ENCODE results near the gene ACP7.
"Not testable (repeated sequence)": the region's sequence is repeated elsewhere in the genome, so short reads cannot be mapped to it uniquely, and the experiment has no call there.

ACP7 gene

DNA sequence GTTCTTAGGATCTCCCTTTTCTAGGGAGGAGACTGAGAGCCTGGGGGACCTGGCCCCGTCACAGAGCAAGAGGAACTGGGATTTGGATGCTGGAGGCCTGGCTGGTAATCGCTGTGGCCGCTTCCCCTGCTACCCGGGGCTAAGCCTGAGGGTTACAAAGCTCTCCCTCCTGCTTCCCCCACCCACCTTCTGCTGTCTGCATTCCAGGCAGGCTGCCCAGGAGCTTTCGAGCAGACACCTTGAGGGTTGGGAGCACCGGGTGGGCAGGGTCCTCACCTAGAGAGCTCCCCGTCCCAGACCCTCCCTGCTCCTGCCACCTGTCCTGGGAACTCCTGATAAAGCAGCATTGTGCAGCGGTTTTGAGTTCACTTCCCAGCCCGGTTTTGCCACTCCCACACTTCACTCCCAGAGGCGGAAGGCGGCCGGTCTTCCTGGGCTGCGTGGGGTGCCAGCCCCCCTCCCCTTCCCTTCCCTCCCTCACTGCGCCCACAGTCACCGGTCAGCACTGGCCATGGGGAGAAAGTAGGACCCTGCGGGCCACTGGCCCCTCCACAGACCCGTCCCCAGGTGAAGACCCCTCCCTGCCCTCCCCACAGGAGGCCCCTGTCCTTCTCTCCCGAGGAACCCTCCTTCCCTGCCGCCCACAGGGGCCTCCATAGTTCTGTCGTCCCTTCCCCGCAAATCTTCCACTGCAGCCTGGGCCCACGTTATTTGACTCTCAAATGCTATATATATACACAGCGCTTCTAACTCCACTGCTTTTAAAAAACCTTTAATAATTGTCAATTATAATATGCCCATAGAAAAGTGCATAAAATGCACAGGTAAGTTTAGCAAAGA, 49.5 kb downstream of the ACP7 start:
- DNase-seq = no peak

DNA sequence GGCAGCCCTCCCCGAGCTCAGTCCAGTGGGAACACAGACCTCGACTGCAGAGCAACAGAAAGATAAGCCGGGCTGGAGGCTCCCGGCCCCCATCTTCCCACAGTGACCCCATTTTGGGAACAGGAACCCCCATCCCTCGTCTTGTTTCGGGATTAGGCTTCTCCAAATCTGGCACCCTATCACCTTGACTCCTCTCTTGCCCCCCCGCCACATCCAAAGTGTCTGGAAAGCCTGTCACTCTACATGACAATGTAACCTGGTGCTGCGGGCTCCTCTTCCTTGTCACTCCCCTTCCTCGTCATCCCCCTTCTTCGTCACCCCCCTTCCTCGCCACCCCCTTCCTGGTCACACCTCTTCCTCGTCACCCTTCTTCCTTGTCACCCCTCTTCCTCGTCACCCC, 51.5 kb downstream of the ACP7 start:
- DNase-seq = no peak

DNA sequence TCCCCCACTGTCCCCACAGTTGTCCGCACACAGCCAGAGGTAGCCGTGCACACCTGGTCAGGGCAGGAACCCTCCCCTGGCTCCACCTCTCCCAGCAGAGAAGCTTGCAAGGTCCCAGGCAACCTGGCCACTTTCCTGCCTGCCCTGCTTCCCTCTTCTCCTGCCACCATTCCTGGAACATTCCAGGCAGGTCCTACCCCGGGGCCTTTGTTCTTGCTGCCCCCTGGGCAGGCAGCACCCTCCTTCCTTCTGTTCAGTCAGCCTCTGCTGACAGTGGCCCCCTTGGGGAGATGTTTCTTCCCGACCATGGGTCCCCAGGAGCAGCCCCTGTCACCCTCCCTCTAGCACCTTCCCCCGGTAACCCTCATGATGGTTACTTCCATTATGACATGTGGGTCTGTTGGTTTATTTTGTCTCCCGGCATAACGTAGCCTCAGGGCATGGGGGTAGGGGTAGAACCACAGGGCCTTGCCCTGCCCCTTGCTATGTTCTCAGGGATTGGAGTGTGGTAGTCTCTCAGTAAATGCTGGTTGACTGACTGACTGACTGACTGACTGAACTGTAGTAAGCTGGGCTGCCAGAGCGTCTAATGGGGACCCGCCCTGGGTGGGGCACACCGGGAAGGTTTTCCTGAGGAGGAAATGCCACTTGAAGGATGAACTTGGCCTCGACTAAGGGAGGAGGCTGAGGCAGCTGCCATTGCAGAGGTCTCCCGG, 52.2 kb downstream of the ACP7 start:
- DNase-seq = no peak

DNA sequence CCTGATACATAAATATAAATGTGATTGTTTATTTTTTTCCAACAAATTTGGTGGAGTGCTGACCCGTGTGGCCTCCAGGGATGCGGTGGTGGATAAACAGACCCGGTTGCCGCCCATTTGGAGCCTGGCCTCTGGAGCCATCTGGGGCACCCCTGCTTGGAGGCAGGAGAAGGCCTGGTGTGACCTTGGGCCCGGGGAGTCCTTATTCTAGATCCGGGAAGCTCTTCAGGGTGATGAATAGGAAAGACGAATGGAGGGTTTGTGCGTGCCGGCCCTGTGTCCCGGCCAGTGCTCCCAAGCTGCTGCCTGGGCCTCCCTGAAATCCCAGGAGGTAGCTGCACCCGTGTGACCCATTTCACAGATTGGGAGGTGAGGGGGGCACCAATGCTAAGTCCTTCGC, 53.0 kb downstream of the ACP7 start:
- DNase-seq = no peak

DNA sequence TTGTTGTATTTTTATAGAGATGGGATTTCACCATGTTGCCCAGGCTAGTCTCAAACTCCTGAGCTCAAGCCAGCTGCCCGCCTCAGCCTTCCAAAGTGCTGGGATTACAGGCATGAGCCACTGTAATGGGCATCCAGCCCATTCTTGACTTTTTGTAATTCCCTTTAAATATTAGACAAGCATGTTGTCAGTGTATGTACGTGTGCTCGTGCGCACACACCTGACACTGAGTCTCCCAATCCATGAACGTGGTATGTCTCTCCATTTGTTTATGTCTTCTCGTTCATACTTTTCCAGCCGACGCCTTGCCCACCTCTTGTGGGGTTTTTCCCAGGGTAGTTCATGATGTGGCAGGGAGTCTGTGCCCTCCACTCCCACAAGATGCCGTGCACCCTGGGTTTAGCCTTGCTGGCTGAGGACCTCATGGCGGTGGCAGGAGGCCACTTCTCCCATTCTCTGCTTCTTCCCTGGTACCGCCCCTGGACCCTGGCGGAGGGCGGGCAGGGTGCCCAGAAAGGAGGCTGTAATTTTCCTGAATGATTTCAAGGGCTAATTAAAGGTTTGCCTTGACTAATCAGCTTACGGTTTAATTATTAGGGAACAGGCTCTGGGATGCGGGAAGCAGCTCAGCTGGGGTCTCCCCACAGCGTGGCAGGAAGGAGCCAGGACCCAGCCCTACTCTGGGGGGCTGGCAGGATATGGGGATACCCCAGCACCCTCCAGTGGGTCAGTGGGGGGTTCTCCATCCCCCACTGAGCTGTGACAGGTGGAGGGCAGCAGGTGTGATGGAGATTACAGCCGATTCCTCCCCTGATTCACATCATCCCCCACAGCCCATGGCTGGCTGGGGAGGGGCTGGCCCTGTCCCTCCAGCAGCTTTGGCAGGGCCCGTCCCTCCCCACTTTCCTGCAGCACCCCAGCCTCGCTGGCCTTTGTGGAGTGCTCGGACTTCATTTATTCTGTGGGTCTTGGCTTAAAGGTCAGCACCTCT, 54.3 kb downstream of the ACP7 start:
- no peak for DNase-seq

DNA sequence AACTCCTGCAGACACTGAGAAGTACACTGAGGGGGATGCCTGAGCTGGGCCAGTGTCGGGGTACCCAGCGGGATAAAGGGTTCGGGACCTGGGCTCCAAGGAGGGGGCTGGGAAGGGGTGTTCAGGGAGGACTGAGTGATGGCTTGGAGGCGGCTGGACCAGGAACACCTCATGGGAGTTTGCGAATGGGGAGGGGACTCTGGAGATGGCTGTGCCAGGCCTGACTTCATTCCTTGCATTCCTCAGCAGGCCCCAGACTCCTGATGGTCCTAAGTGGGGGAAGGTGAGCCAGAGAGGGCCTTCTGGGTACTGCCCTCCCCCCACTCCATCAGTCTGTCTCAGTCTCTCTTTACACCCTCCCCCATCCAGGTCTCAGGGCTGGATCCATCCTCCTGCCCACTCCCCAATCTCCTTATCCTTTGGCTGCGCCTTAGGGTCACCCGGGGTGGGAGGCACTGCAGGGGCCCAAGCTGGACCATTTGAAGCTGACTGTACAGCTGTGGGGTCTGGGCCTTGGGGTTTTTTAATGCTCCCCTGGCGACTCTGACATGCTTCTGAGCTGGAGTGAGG, 55.2 kb downstream of the ACP7 start:
- DNase-seq = no peak

DNA sequence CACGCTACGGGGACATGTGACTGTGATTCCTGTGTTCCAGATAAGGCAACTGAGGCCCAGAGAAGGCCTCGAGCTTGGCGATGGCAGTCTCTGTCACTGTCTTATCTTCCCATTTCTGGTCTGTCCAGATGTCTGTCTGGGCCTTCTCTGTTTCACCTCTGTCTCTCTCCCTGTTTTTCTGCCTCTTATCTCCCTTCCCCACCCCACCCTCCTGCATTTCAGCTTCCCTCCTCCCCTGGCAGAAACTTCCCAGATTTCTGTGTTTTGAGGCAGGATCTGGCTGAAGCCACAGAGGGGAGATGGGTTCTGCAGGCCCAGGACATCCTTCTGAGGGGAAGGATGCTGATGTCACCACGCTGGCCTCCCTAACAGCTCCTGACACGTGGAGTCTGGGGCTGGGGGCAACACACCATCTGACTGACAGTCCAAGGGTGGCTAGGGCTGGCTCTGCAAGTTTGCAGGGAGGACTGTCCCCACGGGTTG, 55.8 kb downstream of the ACP7 start:
- no peak for DNase-seq

DNA sequence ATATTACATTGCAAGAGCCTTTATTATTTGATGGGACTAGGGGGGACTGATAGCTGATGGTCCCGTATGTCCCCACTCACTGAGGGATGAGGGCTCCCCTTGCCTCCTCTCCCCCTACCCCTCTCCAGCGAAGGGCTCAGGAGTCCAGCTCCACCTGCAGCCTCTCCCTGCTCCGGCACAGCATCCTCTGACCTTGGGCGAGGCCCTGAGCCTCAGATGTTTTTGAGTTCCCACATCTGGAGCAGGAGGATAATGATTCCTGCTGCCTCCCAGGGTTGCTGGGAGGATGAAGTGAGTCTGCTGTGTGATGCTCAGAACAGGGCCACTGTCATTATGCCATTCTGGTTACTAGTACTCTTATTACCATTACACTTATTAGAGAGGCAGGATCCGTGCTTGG, 56.4 kb downstream of the ACP7 start:
- DNase-seq = no peak

DNA sequence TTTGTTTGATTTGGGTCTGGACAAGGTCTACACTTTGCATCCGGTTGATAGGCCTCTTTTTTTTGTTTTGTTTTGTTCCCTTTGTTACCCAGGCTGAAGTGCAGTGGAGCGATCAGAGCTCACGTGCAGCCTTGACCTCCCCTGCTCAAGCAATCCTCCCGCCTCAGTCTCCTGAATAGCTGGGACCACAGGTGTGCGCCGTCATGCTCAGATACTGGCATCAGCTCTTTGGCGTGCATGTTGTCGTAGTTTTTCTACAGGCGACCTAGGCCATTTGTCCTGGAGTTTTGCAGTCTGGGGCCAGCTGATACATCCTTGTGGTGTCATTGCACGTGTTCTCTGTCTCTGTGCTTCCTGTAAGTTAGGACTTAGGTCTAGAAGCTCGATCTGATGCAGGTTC, 57.8 kb downstream of the ACP7 start:
- DNase-seq = no peak

DNA sequence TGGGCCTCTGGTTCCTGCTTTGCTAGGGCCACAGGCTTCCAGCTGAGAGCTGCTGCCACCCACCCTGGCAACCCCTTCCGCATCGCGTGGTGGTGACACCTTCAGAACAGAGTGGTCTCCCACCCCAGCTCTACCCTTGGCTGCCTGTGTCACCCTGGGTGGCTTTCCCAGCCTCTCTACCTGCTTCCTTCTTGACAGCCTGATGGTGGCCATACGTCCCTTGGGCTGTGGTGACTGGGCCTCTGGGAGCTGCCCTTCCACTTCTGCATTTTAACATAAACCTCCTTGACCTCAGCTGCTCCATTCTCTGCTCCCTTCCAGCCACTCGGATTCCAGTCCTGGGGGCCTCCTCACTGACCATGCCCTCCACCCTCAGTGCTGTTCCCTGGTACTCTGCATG, 58.5 kb downstream of the ACP7 start:
- DNase-seq = no peak

DNA sequence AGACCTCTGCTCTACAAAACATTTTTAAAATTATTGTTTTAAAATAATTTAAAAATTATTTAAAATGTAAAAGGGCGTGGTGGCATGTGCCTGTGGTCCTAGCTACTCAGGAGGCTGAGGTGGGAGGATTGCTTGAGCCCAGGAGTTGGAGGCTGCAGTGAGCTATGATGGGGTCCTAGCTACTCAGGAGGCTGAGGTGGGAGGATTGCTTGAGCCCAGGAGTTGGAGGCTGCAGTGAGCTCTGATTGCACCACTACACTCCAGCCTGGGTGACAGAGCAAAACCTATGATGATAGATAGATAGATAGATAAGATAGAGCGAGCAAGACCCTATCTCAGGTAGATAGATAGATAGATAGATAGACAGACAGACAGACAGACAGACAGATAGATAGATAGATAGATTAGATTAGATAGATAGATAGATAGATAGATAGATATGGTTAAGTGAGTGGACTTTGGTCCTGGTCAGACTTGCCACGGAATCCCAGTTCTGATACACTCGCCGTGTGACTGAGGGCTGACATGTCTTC, 59.7 kb downstream of the ACP7 start:
- not testable (repeated sequence) for DNase-seq

DNA sequence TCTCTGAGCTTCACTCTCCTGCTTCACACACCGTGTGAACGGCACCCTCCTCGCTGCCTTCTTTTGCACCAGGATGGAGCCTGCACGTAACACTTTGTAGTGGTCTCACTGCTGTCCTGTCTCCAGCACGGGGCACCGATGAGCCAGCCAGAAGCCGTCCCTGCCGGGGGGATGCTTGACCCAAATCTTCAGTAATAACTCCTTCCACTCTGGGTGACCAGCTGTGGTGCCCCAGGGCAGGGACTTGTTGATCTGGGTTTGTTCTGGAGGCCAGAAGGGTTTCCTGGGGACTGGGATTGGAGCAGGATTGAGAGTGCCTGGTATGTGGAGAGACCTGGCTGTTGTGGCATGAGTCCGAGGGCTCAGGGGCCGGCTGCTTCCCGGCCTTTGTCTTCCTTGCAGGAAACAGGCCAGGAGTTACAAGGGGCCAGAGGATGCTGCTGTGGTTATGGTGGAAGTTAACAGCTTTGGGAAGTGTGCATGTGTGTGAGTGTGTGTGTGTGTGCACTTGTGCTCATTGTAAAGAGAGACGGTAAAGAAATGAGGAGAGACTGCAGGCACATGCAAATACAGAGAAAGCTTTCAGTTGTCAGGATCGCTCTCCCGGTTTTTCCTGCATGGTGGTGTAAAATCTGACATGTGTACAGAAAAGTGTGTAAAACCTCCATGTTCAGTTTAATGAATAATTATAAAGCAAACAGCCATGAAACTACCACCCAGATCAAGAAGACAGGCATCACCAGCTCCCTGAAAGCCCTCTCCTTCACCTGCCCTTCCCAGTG, 60.3 kb downstream of the ACP7 start:
- DNase-seq = no peak

DNA sequence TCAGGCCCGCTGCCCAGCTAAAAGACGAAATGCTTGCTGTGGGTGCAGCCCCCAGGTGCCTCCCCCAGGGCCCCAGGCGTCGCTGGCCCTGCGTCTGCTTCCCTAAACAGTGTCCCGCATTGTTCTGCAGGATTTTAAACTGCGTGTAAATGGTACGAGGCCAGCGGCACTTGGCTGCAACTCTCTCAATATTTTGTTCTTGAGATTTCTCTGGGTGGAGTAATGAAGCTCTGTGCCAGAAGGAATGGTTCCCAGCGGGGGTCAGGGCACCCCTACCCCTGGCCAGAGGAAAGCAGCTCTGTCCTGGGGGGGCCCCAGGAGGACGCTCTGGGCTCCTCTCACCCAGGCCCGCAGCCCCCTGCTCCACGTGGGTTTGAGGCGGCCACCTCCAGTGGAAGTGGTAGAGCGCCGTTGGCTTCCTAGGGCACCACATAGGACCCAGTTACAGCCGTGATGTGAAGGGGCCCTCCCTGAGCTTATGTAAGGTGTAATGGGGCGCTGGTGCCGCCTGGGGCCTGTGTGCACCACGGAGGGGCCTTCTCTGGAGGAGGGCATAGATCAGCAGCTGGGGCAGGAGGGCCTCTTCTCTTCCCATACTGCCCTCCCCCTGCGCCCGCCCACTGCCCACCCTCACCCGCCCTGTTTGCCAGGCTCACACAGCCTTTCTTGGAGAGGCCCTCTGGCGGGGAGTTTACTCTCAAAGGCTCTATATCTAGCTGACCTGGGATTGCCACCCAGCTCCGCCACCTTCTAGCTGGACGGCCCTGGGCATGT, 61.2 kb downstream of the ACP7 start:
- no peak for DNase-seq

DNA sequence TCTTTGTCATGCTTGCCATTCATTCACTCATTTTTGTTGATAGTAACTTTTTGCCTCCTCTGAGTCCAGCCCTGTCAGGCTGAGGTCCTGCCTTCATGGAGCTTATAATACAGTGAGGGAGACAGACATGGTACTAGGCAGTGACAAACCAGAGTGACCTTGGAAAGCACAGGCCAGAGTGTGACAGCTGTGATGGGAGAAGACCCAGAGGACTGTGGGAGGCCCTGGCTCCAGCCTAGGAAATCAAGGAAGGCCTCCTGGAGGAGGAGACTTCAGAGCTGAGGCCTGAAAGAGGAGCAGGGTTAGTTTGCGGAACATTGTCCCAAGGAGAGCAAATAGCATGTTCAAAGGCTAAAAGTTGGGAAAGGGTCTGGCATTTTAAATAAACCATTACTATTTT, 61.9 kb downstream of the ACP7 start:
- no peak for DNase-seq

DNA sequence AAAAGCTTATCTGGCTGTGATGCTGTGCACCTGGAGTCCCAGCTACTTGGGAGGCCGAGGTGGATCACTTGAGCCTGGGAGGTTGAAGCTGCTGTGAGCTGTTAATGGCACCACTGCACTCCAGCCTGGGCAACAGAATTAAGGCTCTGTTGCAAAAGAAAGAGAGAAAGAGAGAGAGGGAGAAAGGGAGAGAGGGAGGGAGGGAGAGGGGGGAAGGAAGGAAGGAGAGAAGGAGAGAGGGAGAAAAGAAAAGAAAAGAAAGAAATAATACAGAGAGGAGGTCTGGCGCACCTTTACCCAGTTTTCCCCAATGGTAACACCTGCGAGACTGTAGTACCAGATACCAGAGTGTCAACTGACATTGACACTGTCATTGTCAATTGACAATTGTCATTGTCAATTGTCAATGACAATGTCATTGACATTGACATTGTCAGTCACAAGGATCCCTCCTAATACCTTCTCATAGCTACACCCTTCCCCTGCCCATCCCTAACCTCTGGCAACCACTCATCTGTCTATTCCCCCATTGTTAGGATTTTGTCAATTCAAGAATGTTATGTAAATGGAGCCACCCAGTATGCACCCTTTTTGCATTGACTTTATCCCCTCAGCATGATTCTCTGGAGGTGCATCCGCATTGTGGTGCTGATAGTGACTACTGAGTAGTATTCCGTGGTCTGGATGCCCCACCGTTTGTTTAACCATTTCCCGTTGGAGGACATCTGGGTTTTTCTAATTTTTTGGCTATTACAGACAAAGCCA, 62.7 kb downstream of the ACP7 start:
- no peak for DNase-seq

DNA sequence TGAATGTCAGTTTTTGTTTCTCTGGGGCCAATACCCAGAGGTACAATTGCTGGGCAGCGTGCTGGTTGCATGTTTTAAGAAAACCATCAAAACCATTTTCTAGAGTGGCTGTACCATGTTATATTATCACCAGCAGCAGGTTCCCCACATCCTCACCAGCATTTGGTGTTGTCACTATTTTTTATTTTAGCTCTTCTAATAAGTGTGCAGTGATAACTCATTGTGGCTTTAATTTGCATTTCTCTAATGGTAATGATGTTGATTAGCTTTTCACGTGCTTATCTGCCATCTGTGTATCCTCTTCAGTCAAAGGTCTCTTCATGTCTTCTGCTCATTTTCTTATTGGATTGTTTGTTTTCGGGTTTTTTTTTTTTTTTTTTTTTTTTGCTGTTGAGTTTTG, 63.3 kb downstream of the ACP7 start:
- DNase-seq = no peak

DNA sequence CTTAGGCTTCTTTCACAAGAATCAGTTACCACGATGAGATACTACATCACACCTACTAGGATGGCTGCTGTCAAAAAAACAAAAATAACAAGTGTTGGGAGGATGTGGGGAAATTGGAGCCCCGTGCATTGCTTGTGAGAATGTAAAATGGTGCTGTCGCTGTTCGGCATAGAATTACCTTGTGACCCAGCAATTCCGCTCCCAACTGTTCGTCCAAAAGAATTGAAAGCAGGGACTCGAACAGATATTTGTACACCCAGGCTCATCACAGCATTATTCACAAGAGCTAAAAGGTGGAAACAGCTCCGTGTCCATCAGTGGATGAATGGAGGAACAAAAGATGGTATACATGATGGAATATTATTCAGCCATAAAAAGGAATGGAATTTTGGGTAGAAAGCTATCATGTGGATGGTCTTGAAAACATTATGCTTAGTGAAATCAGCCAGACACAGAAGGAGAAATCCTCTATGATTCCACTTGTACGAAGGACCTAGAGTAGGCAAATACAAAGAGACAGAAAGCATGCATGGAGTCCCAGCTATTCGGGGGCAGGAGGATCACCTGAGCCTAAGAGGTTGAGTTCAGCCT, 64.9 kb downstream of the ACP7 start:
- DNase-seq = no peak

DNA sequence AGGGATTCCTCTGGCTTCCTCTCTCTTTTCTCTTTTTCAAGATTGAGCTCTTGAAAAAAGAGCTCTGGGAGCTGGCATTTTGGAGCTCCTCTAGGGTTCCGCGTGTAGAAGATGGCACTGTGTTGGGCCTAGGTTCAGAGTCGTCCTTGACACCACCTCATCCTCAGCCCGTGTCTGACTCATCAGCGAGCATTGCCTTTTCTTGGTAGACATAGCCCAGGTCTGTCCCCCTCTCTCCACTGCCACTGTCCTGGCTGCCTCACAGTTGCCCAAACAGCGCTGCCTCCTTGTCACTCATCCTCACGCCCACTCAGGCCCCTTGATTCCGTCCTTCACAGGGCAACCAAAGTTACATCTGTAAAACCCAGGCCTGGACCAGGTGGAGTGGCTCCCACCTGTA, 66.1 kb downstream of the ACP7 start:
- no peak for DNase-seq

DNA sequence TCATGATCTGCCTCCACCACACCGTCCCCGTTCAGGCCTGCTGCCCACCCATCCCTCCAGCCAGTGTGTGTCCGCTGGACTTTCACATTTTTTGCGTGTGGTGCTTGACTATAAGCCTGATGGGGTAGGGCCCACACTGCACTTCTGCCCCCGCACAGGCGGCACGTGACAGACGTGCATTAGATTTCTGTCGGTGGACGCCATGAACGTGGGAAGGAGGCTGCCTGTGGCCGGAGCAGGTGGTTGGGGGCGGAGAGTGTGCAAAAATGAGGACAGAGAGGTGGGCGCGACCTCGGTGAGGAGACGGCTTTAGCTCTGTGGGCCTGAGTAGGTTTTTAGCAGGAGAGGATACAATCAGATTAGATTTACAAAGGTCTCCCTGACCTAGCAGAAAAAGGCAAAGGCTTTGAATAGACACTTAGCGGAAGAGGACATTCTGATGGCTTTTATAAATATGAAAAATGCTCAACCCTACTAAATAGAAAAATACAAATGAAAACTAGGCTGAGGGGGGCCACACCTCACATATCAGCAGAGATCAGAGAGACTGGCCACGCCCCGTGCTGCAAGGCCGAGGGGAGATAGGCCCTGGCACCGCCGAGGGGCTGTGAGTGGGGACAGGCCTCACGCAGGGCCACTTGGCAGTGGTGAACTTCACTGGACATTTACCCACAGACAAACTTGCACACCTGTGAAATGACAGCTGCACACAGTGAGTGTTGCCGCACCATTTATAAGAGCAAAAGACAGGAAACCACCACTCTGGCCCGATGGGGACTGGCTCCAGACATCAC, 66.8 kb downstream of the ACP7 start:
- DNase-seq = no peak

All from activated CD8-positive, alpha-beta memory T cell treated with anti-CD3 and anti-CD28 coated beads for 24 hours (primary cell).